ENCODE results near the gene ZDHHC13. TPM values are rescaled to one million over a fixed set of nuclear protein-coding genes. Genes with fewer than 3 reads are reported as not detected.

The ZDHHC13 gene
- total and polyA plus RNA-seq, 2 of the 4 experiments (the other 2 are of a cell fraction): 7.2 to 15.1 TPM

- no peak overlapping the region for H4K5ac ChIP-seq (ENCODE audit: low read depth, low read length)
- no peak for TF ChIP-seq MAFK (IDR thresholded peaks at IDR 0.05; ENCODE audit: low read depth, low read length)
- TF ChIP-seq RFX5 (IDR thresholded peaks at IDR 0.05; ENCODE audit: low read depth, low read length): no peak
- no peak for TF ChIP-seq CEBPB (IDR thresholded peaks at IDR 0.05; ENCODE audit: low read depth, low read length)
- no peak for TF ChIP-seq RCOR1 (IDR thresholded peaks at IDR 0.05; ENCODE audit: insufficient replicate concordance, low read length)
- no peak for TF ChIP-seq FOS (IDR thresholded peaks at IDR 0.05; ENCODE audit: low read depth, low read length)
- TF ChIP-seq CHD1 (IDR thresholded peaks at IDR 0.05; ENCODE audit: low read depth, low read length): no peak
- no peak for TF ChIP-seq ELK1 (IDR thresholded peaks at IDR 0.05; ENCODE audit: borderline replicate concordance, low read depth, low read length)
- TF ChIP-seq BHLHE40 (IDR thresholded peaks at IDR 0.05; ENCODE audit: low read depth, low read length): no peak
- TF ChIP-seq SMC3 (IDR thresholded peaks at IDR 0.05; ENCODE audit: low read depth, low read length): no peak
- no peak for TF ChIP-seq MAZ (IDR thresholded peaks at IDR 0.05; ENCODE audit: borderline replicate concordance, low read depth, low read length)
- no peak overlapping the region for H3K27ac ChIP-seq (ENCODE audit: insufficient read depth, low read length)
- intact Hi-C loops (cut with micrococcal nuclease): no loop called here
- no peaks in the 10 kb centered on the region for H3K9me3 ChIP-seq (ENCODE audit: control insufficient read depth, insufficient read depth, low read length)
- dilution Hi-C loops (cut with HindIII; ENCODE audit: low sequenced_read_pairs, unreplicated experiment): no loop called here
- no peaks in the 10 kb centered on the region for H4K20me1 ChIP-seq (ENCODE audit: insufficient read depth, low read length)
- in situ Hi-C loops (cut with MboI; ENCODE audit: low sequenced_read_pairs): no loop called here
- no peak overlapping the region for H2AK9ac ChIP-seq (replicated peaks; ENCODE audit: low read depth, low read length, poor library complexity)
- H3K4ac ChIP-seq (ENCODE audit: low read depth, low read length): no peak overlapping the region
- BruUV-seq (replicated peaks): no TSS peak
- no CpG with 5 or more reads among the region's 3 CpGs for WGBS, 2 experiments (ENCODE audit: extremely low coverage in 2 of 2, insufficient read length in 1 of 2)
- H2BK5ac ChIP-seq (ENCODE audit: low read depth, low read length, poor library complexity, severe bottlenecking): no peak overlapping the region
- H4K8ac ChIP-seq (ENCODE audit: low read depth in 2 of 2, low read length in 2 of 2): no peak overlapping the region
- no peak overlapping the region for H3K9ac ChIP-seq (ENCODE audit: low read depth, low read length)
- no peak for ATAC-seq (ENCODE audit: low read depth)
- H3K9me1 ChIP-seq (ENCODE audit: insufficient read depth, low read length): no peaks in the 10 kb centered on the region
- no peak overlapping the region for H2BK120ac ChIP-seq (ENCODE audit: low read depth, low read length)
- no peak overlapping the region for H4K91ac ChIP-seq (ENCODE audit: insufficient read depth, low read depth, low read length)
- H3K4me2 ChIP-seq (ENCODE audit: low read depth, low read length): no peak overlapping the region
- H3K4me1 ChIP-seq (ENCODE audit: control insufficient read depth, insufficient read depth, low read length): peaks cover 4% of the 10 kb centered on the region; the same call in 1 of the 2 replicates
- H3K18ac ChIP-seq (ENCODE audit: low read depth, low read length): no peak overlapping the region
- H2AFZ ChIP-seq (replicated peaks; ENCODE audit: low read length, poor library complexity): no peak overlapping the region
- no peaks in the 10 kb centered on the region for H3K36me3 ChIP-seq (ENCODE audit: control insufficient read depth, insufficient read depth, low read length)
- CTCF ChIA-PET: no interaction called here
- H3K27me3 ChIP-seq (ENCODE audit: control insufficient read depth, insufficient read depth, low read length): peaks cover 2% of the 10 kb centered on the region; the same call in 1 of the 2 replicates
- H2AK5ac ChIP-seq (ENCODE audit: low read depth, low read length): no peak overlapping the region
- no peak for DNase-seq
- no peak overlapping the region for H3K23ac ChIP-seq (ENCODE audit: low read depth, low read length)
- no peak overlapping the region for H2BK20ac ChIP-seq (ENCODE audit: low read depth, low read length)
- H2BK15ac ChIP-seq (ENCODE audit: low read depth, low read length): no peak overlapping the region
- POLR2A ChIA-PET (ENCODE audit: unreplicated experiment): no interaction called here
- H3K79me1 ChIP-seq (ENCODE audit: low read depth in 1 of 2, low read length in 2 of 2): no peaks in the 10 kb centered on the region
- no peak overlapping the region for H3K4me3 ChIP-seq (ENCODE audit: insufficient read depth, low read depth, low read length)
- H3K56ac ChIP-seq (ENCODE audit: extremely low read depth, insufficient read depth, low read length): no peak overlapping the region
- H3K14ac ChIP-seq (replicated peaks; ENCODE audit: low read depth, low read length): no peak overlapping the region
Measured at GRCh38 chr11:19199771-19200170, 82.8 kb downstream of the ZDHHC13 start.
